Stimulated activated CD8-positive, alpha-beta memory T cell treated with anti-CD3 and anti-CD28 coated beads, Interleukin-7, amount 100 ng/mL, for 24 hours (primary cell): ENCODE data around the gene FHIT.
"Not testable (repeated sequence)": the region's sequence is repeated elsewhere in the genome, so short reads cannot be mapped to it uniquely, and the experiment has no call there.

ENCODE experiments used
- DNase-seq: peaks from one replicate; pipeline ENCODE4 v3.0.0-alpha.2; 2020; ENCODE audit warnings: low read depth

The FHIT gene

GRCh38 chr3:61226166-61226686 is 25.0 kb downstream of the FHIT start:
- no peak for DNase-seq

DNA sequence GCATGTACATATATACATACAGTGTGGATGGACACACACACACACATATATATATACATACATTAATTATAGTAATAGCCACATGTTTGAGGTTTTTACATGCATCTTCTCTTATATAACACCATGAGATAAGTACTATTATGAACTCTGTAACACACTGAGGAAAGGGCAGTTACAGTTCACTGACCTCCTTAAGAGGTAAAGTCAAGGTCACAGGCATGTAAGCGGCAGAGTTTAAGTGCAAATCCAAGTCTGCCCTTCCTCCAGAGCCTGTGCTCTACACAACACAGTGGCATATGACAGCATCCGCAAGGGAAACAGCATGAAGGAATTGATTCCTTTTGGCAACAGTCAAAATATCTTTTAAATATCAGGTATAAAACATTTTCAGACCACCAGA is 26.4 kb downstream of the FHIT start:
- DNase-seq = no peak

GRCh38 chr3:61223451-61223850 is 27.8 kb downstream of the FHIT start:
- DNase-seq = no peak

DNA sequence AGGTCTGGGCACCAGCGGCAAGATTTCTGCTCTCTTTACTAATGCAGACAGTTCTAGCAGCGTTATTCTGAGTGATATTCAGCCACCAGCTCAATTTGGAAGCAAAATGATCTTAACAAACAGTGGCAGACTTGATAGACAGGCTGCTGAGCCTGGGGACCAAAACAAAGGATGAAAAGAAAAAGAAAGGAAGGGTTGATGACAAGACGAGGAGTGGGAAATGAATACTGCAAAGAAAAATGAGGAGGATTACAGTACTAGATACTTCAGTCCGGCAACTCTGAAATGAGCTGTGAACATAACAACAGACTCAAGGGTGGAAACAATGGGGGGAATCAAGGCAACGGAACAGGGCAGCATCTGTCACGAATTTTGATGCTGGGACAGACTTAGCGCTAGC is 28.8 kb downstream of the FHIT start:
- DNase-seq = no peak

- no peak for DNase-seq
Observed at GRCh38 chr3:61221759-61222362, 29.4 kb downstream of the FHIT start.

DNA sequence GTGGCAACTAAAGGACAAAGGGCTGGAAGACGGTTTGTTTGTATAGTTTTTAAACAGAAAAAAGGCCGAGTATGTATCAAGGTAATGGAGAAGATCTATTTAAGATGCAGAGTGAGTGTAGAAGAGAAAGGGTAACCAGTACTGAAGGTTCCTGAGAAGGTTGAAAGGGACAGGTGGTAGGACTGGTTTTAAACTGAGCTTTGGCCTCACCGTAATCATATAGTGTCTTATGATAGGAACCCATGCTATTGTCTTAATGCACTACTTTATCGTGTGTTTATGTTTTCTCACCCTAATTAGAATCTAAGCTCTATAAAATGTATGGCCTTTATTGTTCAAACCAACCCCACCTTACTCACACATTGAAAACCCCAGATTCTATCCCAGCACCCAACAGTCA is 32.7 kb downstream of the FHIT start:
- DNase-seq = no peak

DNA sequence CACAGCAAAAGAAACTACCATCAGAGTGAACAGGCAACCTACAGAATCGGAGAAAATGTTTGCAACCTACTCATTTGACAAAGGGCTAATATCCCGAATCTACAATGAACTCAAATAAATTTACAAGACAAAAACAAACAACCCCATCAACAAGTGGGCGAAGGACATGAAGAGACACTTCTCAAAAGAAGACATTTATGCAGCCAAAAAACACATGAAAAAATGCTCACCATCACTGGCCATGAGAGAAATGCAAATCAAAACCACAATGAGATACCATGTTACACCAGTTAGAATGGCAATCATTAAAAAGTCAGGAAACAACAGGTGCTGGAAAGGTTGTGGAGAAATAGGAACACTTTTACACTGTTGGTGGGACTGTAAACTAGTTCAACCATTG is 35.1 kb downstream of the FHIT start:
- DNase-seq = not testable (repeated sequence)

- no peak for DNase-seq
Observed at GRCh38 chr3:61202086-61202485, 49.2 kb downstream of the FHIT start.

DNA sequence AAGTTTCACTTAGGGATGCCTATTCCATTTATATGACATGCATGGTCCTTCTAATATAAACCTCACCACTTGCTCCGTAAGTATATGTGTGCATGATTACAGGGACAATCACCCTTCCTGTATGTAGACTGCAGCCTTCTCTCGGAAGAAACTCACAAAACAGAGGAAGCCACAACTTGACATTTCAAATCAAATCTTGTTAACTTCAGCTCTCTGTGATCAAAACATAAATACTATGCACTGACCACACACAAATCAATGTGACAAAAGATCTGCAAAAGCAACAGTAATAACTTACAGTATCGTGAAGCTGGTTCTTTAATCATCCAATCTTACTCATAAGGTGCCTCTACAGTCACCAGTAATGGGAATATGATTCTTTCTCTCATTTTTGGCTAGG is 50.2 kb downstream of the FHIT start:
- no peak for DNase-seq

- no peak for DNase-seq
Observed at GRCh38 chr3:61200270-61200669, 51.0 kb downstream of the FHIT start.

- no peak for DNase-seq
Observed at GRCh38 chr3:61199843-61200242, 51.4 kb downstream of the FHIT start.

GRCh38 chr3:61194892-61195538 is 56.2 kb downstream of the FHIT start:
- no peak for DNase-seq

GRCh38 chr3:61192222-61192621 is 59.0 kb downstream of the FHIT start:
- DNase-seq = no peak

GRCh38 chr3:61190205-61190604 is 61.0 kb downstream of the FHIT start:
- DNase-seq = not testable (repeated sequence)

GRCh38 chr3:61186030-61186429 is 65.2 kb downstream of the FHIT start:
- no peak for DNase-seq

GRCh38 chr3:61184956-61185355 is 66.3 kb downstream of the FHIT start:
- no peak for DNase-seq

DNA sequence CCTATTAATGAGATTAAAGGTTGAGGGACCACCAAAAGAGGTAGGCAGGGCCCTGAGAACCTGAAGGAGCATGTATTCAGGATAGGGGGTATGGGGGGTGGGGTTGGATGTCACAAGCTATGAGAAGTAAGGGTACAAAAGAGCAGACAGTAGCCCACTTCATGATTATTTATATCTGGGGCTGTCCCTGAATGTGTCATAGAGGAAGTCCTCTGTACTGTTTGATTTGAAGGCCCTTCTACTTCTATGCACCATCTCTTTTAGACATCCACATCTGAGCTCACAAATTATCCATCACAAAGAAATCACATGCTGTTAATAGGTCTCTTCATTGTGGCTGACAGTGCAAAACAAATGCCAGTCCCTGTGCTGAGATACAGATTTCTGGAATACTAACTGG is 68.6 kb downstream of the FHIT start:
- DNase-seq = no peak

DNA sequence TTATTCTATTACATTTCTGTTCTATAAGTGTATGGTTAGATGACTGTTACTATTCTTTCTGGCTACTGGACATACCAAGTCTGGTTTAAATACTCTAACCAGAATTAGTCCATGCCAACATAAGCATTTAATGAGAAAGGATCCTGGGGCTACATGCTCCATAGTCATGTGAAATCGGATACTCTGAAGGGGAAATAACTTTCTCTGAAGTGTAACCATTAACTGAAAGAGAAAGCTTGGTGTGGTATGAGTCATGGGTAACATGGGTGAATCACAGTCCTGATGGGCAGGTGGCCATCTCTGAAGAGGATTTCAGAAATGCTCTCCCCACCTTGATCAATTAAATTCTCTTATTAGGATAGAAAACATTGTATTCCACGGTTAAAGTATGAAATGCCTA is 69.4 kb downstream of the FHIT start:
- DNase-seq = no peak

GRCh38 chr3:61180206-61180605 is 71.0 kb downstream of the FHIT start:
- DNase-seq = no peak

DNA sequence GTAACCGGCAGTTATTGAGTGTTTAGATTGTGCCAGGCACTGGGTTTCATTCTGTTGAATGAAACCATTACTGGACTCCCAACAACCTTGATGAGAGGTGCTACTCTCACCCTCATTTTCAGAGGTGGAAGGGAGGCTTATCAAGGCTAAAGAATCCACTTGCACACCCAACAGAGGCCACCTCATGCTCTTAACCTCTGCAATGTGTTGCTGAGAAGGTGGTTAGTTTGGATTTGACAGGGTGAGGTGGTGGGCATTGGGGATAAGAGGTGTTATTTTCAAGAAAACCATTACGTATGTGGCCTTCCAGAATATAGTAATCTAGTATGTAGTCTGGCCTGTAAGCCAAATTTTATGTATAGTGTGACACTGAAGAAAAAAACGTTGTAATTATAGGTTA is 73.1 kb downstream of the FHIT start:
- DNase-seq = no peak

- no peak for DNase-seq
Observed at GRCh38 chr3:61177450-61177849, 73.8 kb downstream of the FHIT start.

GRCh38 chr3:61173676-61174075 is 77.6 kb downstream of the FHIT start:
- DNase-seq = no peak

- no peak for DNase-seq
Observed at GRCh38 chr3:61172684-61173083, 78.6 kb downstream of the FHIT start.

DNA sequence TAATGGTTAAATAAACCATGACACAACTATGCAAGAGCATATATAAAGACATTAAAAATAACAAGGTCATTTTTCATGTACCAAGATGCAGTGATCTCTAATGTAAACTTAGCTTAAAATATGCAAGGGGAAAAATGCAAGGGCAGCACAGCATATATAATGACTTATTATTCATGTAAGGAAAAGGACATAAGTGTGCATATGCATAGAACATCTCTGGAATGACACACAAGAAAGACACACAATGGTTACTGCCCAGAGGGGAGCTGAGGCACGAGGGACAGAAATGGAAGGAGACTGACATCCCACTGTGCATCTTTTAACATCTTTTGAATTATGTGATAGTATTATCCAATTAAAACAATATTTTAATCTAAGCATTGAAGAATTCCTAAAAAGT is 79.0 kb downstream of the FHIT start:
- no peak for DNase-seq
